H4 (cell line): ENCODE data around the gene EHMT1. TPM values are rescaled to one million over a fixed set of nuclear protein-coding genes. Genes with fewer than 3 reads are reported as not detected.

Experiments
- DNase-seq: peaks from one replicate; pipeline ENCODE4 v3.0.0-alpha.2; 2015; ENCODE audit warnings: low spot score
- total RNA-seq: library from RNA; depleted of rRNA; stranded (reverse); fragments of >200 nt; shearing (Covaris generic); gene quantifications from 2 replicates; pipeline ENCODE4 v1.2.3, GENCODE V29; 2014

EHMT1 gene
- total RNA-seq, 1 experiment from 2014 or later = 18.6 TPM

- DNase-seq = no peak
These were observed 121.5 kb downstream of the EHMT1 start for GRCh38 chr9:137740312-137740711.

DNA sequence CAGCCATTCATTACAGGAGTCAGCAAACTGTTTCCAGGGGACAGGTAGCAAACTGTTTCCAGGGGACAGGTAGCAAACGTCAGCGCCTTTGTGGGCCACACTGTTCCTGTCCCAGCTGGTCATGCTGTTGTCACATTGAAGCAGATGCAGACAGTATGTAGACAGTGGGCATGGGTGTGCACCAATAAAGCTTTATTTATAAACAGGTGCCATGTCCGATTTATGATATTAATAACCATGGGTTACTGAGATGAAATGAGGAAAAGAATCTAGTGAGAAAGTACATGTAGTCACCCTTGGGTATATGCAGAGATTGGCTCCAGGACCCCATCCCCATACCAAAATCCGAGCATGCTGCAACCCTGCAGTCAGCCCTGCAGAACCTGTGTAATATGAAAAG is 122.5 kb downstream of the EHMT1 start:
- DNase-seq = no peak

GRCh38 chr9:137742698-137743097 is 123.9 kb downstream of the EHMT1 start:
- no peak for DNase-seq

DNA sequence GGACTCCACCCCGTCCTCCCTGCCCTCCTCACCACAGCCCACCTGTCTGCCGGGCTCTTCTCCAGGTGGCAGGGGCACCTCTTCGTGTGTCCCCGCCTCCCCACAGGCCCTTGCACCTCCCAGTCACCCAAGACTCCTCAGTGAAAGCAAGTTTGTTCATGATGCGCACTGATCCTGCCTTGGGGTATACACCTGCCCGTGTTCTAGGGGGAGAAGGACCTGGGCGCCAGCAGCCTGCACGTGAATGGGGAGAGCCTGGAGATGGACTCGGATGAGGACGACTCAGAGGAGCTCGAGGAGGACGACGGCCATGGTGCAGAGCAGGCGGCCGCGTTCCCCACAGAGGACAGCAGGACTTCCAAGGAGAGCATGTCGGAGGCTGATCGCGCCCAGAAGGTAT is 124.9 kb downstream of the EHMT1 start:
- no peak for DNase-seq

DNA sequence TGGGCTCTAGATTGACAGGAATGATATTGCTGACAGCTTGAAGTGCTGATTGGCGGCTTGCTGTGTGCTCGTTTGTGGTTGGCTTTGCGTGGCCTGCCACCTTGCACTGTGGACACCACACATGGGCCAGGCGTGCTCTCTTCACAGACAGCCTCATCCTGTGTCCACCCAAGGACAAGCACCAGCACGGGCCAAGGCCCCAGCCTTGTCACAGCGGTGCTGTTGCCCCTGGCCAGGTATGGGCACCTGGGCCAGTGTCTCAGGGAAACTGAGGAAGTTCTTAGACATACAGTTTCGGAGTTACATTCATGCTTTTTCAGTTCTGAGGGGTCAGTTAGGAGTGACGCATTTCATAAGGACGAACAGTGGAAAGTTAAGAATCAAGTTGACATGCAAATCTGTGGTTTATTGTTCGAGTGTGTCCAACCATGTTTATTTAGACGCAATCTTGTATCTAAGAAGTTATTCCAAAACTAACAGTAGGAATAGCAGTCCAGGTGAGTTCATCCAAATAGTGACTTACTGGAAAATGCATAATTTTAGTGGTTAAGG is 125.9 kb downstream of the EHMT1 start:
- DNase-seq = no peak

GRCh38 chr9:137745541-137745991 is 126.8 kb downstream of the EHMT1 start:
- DNase-seq = no peak

GRCh38 chr9:137748311-137748710 is 129.5 kb downstream of the EHMT1 start:
- DNase-seq = no peak

GRCh38 chr9:137748741-137749140 is 129.9 kb downstream of the EHMT1 start:
- DNase-seq = no peak

GRCh38 chr9:137749511-137749910 is 130.7 kb downstream of the EHMT1 start:
- no peak for DNase-seq

DNA sequence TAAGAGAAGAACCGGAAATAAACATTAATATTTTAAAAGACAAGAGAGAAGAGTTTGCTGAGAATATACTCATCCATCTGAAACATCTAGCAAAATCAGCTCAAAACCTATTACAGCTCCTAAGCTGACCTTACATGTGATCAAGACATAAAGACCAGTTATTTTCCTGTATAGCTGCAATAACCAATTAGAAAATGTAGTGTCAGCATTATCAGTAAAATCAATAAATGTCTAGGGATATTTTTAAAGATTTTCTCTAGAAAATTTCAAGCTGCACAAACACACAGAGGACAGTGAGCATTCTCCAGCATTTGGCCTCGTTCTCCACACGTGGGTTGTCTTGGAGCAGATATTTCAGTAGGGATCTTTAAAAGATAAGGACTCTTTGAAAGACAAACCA is 131.2 kb downstream of the EHMT1 start:
- DNase-seq = no peak

DNA sequence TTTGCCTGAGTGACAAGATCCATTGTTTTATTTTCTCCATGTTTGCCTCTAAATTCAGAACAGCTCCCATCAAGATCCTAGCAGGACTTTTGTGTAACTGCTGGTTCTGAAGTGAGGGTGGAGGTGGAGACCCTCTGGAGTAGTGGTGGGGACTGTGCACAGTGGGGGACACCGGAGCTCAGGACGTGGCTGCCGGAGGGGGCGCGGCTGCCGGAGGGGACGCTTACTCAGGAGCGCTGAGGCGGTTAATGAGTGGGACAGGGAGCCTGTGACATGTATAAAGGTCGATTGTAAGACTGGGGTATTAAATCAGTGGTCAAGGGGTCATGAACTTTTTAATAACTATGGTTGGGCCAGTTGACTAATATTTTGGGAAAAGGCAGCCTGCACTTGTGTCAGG is 131.8 kb downstream of the EHMT1 start:
- DNase-seq = no peak

DNA sequence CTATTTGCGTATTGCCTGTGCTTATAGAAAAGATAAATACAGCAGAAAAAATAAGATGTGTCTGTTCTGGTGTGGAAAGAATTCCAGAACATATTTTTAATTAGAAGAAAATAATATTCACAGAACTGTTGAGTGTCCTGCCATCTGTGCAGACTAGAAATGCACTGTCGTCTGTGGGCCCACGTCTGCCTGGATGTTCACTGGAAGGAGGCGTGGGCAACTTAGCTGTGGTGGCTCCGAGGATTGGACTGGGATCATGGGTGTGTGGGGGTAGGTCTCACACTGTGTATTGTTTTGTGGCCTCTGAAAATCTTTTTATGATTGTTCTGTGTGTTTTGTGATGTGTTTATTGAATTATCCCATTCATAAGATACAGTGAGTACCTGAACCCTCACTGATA is 132.8 kb downstream of the EHMT1 start:
- no peak for DNase-seq

- DNase-seq = no peak
These were observed 133.6 kb downstream of the EHMT1 start for GRCh38 chr9:137752426-137752825.

GRCh38 chr9:137753192-137753765 is 134.5 kb downstream of the EHMT1 start:
- DNase-seq = no peak

DNA sequence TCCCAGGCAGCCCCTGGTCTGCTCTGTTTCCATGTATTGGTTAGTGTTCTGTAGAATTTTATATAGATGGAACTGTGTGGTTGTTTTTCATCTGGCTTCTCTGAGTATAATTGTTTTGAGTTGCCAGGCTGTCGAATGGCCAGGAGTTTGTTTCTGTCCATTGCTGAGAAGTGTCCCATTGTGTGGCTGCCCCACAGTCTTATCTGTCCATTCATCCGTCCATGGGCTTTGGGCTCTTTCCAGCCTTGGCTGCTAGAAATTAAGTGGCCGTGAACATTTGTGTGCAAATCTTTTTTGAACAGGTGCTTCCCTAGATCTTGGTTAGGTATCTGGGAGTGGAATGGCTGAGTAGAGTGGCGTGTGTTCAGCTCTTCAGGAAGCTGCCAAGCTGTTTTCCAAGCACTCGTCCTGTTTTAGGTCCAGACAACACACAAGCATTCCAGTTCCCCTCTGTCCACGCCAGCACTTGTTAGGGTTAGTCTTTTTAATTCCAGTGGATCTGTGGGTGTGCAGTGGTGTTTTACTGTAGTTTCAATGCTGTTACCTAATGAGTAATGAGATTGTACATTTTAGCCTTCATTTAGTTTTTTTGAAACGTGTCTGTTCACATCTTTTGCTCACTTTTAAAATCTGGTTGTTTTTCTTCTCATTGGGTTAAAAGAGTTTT is 136.6 kb downstream of the EHMT1 start:
- DNase-seq = no peak

DNA sequence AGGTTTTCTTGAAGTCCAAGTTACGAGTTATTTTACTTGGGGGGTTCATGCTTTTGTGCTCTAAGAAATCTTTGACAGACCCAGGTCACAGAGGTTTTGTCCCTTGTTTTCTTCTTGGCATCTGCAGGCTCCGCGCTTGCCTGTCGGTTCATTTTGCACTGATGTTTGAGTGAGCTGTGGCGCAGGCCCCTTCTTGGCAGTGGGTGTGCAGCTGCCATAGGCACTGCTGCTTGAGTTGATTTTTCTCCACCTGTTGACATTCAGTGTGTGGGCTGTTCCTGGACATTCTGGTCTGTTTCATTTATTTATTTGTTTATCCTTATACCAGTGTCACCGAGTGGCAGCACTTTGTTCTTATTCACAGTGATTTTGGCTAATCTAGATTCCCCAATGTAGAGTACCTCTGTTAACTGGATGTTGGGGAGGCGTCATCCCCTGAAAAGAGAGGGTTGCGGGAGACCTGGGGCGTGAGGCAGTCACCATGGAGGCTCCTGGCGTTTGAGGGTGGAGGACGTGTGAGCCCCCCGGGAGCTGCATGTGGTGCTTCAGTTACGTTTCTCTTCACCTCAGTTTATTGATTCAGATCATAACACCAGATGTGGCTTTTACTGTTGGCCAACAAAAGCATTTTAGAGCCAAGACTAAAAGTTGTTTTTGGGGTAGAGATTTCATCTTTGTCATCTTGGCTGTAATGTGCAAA is 137.4 kb downstream of the EHMT1 start:
- no peak for DNase-seq

DNA sequence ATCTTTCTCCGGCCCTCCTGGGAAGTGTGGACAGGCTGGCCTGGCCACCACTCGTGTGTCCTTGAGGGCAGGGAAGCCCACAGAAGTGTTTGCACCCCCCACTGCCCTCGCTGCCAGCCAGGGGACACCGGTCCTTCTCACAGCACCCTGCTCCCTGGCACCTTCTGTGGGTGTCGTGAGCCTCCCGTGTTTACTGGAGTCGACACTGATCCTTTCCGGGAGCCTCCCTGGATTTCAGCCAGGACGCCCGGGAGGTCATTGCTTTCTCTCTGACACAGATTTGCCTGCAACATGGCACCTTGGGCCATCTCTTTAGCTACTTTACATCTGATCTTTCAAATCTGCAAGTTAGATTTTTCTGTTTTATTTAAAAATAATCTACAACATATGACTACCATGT is 138.3 kb downstream of the EHMT1 start:
- DNase-seq = no peak

DNA sequence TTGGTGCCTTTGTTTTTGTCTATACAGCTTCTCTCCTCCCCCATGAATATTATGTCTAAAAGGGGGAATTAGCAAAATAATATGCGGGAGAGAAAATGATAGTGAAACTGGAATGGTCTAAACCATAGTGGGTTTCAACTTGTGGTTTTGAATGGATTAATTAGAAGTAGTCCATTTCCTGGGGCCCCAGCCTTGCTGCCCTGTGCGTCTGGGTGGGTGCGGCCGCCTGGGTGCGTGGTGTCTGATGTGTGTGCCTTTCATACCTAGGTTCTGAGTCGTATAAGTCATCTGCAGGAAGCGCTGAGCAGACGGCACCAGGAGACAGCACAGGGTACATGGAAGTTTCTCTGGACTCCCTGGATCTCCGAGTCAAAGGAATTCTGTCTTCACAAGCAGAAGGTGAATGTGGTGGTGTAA is 138.8 kb downstream of the EHMT1 start:
- peak; percentile 31 for DNase-seq

DNA sequence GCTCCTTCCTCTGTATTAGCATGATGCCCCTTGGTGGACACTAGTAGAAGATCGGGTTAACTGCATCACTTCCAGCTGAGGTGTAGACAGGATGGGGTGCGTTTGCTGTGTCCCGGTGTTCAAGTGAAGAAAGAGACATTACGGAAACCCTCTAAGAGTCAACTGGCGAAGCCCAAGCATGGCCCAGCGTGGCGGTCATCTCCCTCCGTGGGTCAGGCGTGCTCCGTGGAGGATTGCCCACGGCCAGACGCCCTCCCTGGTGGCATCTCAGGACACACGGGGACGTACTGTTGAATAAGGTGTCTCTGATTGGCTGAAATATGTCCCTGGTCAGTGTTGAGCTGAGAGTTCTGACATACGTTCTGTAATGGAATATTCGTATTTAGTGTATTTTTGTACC is 139.3 kb downstream of the EHMT1 start:
- no peak for DNase-seq

GRCh38 chr9:137759117-137759516 is 140.3 kb downstream of the EHMT1 start:
- no peak for DNase-seq

GRCh38 chr9:137759649-137760321 is 141.0 kb downstream of the EHMT1 start:
- no peak for DNase-seq

- DNase-seq = no peak
These were observed 141.6 kb downstream of the EHMT1 start for GRCh38 chr9:137760426-137760825.
